ENCODE results near the gene ZNF100.
"Not testable (repeated sequence)": the region's sequence is repeated elsewhere in the genome, so short reads cannot be mapped to it uniquely, and the experiment has no call there.

ZNF100 gene

GRCh38 chr19:21704320-21704719 lies 63.1 kb downstream of the ZNF100 start:
- DNase-seq (ENCODE audit: low read depth in 2 of 2), result no peak

DNA sequence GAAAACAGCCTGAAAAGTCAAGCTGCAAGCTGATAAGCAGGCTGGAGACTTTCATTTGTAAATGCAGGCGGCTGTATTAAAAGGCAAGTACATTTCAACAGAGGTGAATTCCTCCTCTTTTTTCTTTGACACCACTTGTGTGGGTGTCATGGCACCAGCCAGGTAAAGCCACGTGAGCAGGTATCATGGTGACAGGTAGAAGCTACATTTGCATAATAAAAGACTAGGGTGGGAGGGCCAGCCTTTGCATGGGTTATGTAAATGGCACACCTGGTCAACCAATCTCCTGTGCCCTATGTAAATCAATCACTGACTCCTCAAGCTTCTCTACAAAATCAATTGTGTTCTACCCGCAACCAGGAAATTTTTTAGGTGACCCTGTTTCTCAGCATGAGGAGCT lies 68.2 kb downstream of the ZNF100 start:
- DNase-seq (ENCODE audit: low read depth in 2 of 2), result no peak

DNA sequence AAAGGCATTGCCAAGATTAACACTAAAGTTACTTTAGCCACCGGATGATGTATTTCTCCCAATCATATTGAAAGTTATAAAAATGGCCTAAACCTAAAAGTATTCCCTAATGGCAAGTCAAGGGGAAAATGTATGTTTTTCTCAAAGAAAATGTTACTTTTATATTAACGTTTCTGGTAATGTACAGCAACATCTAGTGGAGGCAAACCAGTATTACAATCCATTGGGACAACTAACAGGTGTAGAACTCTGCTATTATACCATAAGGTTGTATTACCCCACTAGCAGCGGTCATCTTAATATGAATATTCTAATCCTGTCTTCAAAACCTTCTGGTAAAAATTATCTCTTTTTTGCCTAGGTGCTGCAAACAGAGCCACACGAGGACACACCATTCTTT lies 69.2 kb downstream of the ZNF100 start:
- no peak for DNase-seq (ENCODE audit: low read depth in 2 of 2)

DNA sequence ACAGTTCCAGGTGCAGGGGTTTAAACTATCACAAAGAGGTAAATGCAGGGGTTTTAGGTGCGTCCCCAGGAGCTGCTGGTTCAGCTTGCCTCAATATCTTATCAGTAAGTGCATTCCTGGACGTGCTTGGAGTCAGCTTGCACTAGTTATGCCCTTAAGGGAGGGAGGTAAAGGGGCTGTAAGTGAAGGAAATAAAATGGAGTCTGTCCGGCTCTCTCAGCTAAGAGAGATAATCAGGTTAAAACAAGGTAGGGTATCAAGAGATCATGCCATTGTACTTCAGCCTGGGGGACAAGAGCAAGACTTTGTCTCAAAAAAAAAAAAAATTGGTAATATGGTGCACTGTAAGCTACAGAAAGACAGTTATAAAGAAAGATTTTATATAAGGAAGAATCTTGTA lies 69.7 kb downstream of the ZNF100 start:
- no peak for DNase-seq (ENCODE audit: low read depth in 2 of 2)

- DNase-seq (ENCODE audit: low read depth in 2 of 2), result no peak
These were observed 73.0 kb downstream of the ZNF100 start for GRCh38 chr19:21694171-21694906.

DNA sequence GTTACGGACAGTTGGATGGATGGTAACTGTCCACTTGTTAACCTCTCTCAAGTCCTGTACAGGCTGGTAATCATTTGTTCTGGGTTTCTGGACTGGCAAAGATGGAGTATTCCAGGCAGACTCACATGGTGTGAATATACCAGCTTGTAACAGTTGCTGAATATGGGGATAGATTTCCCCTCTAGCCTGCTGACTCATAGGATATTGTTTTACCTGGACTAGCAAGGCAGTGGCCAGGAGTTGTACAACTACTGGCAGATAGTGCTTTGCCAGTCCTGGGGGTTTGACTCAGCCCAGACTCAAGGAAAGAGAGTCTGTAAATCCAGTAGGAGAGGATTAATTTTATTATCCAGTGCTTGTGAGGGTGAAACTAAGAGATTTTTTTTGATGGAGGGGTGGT lies 74.0 kb downstream of the ZNF100 start:
- no peak for DNase-seq (ENCODE audit: low read depth in 2 of 2)

GRCh38 chr19:21691661-21692060 lies 75.7 kb downstream of the ZNF100 start:
- DNase-seq (ENCODE audit: low read depth in 2 of 2), result no peak

DNA sequence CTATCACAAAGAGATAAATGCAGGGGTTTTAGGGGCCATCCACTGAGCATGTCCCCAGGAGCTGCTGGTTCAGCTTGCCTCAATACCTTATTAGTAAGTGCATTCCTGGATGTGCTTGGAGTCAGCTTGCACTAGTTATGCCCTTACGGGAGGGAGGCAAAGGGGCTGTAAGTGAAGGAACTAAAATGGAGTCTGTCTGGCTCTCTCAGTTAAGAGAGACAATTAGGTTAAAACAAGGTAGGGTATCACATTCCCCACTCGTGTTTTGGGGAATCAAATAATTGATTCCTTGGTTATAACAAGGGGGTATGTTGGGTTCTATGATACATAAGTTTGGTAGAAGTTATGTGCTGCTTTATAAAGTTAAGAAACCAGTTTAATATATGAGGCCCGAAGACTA lies 78.9 kb downstream of the ZNF100 start:
- DNase-seq (ENCODE audit: low read depth in 2 of 2), result no peak

DNA sequence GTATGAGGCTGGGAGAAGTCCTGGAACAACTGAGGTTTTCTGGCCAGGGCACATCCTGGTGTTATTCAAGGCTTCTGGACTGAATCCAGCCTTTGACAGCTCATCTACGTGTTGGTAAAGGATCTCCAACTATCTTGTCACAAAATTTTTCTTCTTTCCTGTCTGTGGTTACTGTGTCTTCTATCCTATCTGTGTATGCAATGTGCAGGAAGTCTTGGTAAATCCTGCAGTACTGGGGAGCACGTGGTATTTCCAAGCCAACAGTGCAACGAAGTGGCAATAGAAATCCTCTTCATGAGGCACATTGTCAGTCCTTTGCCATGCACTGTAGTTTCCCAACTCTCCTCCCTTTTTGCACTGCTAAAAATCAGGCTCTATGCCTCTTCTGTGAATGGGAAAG lies 86.7 kb downstream of the ZNF100 start:
- DNase-seq (ENCODE audit: low read depth in 2 of 2), result no peak

DNA sequence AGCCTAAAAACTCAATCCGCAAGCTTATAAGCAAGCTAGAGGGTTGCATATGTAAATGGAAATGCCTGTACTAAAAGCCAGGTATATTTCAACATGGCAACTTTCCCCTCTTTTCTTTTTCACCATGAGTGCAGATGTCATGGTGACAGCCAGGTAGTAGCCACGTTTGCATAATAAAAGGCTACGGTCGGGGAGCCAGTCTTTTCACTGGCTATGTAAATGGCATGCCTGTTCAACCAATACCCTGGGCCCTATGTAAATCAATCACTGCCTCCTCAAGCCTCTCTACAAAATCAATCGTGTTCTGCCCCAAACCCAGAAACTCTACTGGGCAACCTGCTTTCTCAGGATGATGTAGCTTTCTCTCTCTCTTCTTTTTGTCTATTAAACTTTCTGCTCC lies 87.4 kb downstream of the ZNF100 start:
- DNase-seq (ENCODE audit: low read depth in 2 of 2), result no peak

- DNase-seq (ENCODE audit: low read depth in 2 of 2), result no peak
These were observed 89.5 kb downstream of the ZNF100 start for GRCh38 chr19:21677696-21678418.

DNA sequence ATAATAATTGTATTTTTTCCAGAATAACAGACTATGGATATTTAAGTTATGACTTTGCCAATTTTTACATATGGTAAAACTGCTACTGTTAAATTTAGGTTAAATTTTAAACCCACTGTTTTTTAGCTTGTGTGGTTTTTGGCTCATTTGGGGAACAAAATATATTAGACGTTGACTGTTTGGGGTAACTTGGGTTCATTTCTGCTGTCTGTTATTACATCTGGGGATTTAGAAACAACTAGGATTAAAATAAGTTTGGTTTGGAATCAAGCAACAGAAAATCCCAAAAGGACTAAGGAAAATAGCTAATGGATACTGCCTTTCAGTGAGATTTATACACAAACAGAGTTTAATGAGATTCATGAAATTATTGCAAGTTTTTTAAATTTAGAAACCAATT lies 92.9 kb downstream of the ZNF100 start:
- no peak for DNase-seq (ENCODE audit: low read depth in 2 of 2)

DNA sequence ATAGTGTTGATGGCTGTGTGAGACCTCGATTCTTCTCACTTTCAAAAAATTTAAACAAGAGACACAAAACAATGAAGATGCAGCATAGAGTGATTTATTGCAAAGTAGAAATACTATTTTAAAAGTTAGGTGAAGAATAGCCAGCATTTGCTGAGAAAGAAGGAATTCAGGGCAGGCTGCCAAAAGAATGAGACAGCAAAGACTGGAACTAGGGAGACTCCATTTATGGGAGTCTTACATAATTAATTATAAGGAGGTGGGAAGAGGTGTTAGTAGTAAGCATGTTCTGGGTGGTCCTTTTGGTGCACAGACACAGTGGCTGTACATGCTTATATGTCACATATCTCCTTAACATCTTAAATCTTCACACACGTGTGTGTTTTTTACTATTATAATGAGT lies 93.9 kb downstream of the ZNF100 start:
- not testable (repeated sequence) for DNase-seq (ENCODE audit: low read depth in 2 of 2)
